MM.1S (cell line): ENCODE data around the gene PATL2.

Experiments
- EZH2 ChIP-seq: fragments of 300-600 bp; sonication (generic); optimal IDR thresholded peaks from 2 replicates; pipeline ENCODE3; 2017; ENCODE audit warnings: low read depth, mild to moderate bottlenecking, antibody characterized with exemption, low read length, mixed read lengths
- TF ChIP-seq, protein P1 (sequence below): fragments of 300-600 bp; sonication (generic); IDR thresholded peaks from 2 replicates; pipeline ENCODE4 v1.5.1; 2016; ENCODE audit warnings: antibody characterized with exemption, low read length, mixed read lengths

DNA sequence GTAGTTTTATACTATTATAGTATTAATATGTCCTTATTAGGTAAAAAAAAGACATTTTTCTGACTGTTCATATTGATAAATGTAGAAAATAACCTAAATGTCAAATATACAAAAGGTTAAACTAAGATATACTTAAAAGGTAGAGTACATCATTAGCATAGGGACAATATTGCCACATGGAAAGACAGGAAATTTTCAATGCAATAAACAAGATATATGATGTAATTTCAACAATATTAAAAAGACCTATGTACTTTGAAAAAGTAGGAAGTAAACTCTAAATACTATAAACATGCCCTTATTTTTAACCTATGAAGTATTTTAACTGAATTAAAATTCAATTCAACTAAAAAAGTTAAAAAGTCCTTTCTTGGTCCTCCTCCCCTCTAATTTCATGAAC lies 49.5 kb downstream of the PATL2 start:
- TF ChIP-seq, protein P1, sequence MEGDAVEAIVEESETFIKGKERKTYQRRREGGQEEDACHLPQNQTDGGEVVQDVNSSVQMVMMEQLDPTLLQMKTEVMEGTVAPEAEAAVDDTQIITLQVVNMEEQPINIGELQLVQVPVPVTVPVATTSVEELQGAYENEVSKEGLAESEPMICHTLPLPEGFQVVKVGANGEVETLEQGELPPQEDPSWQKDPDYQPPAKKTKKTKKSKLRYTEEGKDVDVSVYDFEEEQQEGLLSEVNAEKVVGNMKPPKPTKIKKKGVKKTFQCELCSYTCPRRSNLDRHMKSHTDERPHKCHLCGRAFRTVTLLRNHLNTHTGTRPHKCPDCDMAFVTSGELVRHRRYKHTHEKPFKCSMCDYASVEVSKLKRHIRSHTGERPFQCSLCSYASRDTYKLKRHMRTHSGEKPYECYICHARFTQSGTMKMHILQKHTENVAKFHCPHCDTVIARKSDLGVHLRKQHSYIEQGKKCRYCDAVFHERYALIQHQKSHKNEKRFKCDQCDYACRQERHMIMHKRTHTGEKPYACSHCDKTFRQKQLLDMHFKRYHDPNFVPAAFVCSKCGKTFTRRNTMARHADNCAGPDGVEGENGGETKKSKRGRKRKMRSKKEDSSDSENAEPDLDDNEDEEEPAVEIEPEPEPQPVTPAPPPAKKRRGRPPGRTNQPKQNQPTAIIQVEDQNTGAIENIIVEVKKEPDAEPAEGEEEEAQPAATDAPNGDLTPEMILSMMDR, result no peak
- TF ChIP-seq EZH2, result no peak
